Lower leg skin (tissue), 4 donors: ENCODE measurements around the gene DNAJC2. TPM values are rescaled to one million over a fixed set of nuclear protein-coding genes. Genes with fewer than 3 reads are reported as not detected.

Experiments used
- DNase-seq, 2 donors: peaks; one replicate each; pipeline ENCODE4 v3.0.0-alpha.2; 2019; ENCODE audit warnings: low spot score in 2 of 2
- H3K4me3 ChIP-seq: fragments of 200-600 bp; sonication (generic); 2 replicates; pipeline ENCODE4 v1.5.1; 2017; ENCODE audit warnings: mild to moderate bottlenecking, low read depth; ENCODE audit not compliant: poor library complexity, severe bottlenecking
- POLR2A ChIP-seq, 2 donors: fragments of 450-650 bp; IDR thresholded peaks; one replicate each; pipeline ENCODE4 v1.6.1; 2016 to 2017; ENCODE audit warnings: antibody characterized with exemption in 2 of 2, mild to moderate bottlenecking in 1 of 2, moderate library complexity in 1 of 2
- WGBS, 2 donors: methylation state at CpG; one replicate each; pipeline ENCODE4 v1.1.5; 2018; 5-methylcytosine and 5-hydroxymethylcytosine counted together
- intact Hi-C: fragments of 100-400 bp; cut with DNase I; formaldehyde crosslinking; loops from one replicate; pipeline ENCODE4 v1.15.0; 2023; ENCODE audit warnings: low total_unique reads
- total RNA-seq, 4 donors: library from RNA; depleted of rRNA; stranded (reverse); fragments of >200 nt; gene quantifications; one replicate each; pipeline ENCODE4 v1.1.0, GENCODE V29; 2016
- TF ChIP-seq, protein P1 (sequence below), 3 donors: fragments of 450-650 bp; IDR thresholded peaks; one replicate each; pipeline ENCODE4 v1.5.1; 2016; ENCODE audit warnings: antibody characterized with exemption in 3 of 3, mild to moderate bottlenecking in 3 of 3, moderate library complexity in 2 of 3

Gene DNAJC2
- total RNA-seq, 4 donors from 2014 or later = 8.7 to 17.9 (median 11.0) TPM

DNA sequence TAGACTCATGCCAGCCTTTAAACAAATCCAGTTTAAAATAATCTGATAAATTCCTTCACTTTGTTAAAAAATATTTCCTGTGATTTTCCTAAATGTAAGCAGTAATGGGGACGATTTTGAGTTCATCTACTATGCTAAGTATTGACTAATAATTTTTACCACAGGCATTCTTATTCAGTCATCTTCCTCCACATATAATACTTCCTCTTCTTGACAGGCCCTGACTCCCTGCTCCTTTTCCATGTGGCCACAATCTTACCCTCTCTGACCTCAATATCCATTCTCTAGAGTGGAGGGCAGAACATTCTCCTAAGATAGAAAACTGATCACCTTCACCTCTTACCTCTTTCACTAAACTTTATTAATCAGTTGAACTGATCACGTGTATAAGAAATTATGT lies 7.8 kb downstream of the DNAJC2 start:
- TF ChIP-seq, protein P1, sequence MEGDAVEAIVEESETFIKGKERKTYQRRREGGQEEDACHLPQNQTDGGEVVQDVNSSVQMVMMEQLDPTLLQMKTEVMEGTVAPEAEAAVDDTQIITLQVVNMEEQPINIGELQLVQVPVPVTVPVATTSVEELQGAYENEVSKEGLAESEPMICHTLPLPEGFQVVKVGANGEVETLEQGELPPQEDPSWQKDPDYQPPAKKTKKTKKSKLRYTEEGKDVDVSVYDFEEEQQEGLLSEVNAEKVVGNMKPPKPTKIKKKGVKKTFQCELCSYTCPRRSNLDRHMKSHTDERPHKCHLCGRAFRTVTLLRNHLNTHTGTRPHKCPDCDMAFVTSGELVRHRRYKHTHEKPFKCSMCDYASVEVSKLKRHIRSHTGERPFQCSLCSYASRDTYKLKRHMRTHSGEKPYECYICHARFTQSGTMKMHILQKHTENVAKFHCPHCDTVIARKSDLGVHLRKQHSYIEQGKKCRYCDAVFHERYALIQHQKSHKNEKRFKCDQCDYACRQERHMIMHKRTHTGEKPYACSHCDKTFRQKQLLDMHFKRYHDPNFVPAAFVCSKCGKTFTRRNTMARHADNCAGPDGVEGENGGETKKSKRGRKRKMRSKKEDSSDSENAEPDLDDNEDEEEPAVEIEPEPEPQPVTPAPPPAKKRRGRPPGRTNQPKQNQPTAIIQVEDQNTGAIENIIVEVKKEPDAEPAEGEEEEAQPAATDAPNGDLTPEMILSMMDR (IDR thresholded peaks at IDR 0.05) = no peak
- TF ChIP-seq POLR2A (IDR thresholded peaks at IDR 0.05) = no peak
- intact Hi-C loops = no loop called here
- no peak overlapping the region for H3K4me3 ChIP-seq
- WGBS, 2 donors = 88 to 94% methylated on average over 2 of the region's 2 CpGs
- no peak for DNase-seq

DNA sequence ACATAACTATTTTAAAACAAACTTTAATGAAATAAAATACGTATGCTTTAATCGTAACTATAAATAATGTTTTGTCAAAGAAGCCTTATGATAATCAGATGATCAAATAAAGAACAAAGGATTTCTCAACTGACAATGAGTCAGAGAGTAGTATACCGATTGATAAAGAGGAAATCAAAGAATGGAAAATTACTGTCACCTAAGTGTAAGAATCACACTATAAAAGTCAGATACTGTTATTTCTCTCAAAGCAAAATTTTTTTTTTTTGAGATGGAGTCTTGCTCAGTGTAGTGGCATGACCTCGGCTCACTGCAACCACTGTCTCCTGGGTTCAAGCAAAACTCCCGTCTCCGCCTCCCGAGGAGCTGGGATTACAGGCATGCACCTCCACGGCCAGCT lies 18.8 kb downstream of the DNAJC2 start:
- 83 to 87% methylated on average over 8 of the region's 8 CpGs for WGBS, 2 donors
- TF ChIP-seq, protein P1 (IDR thresholded peaks at IDR 0.05) = no peak
- no peak for TF ChIP-seq POLR2A (IDR thresholded peaks at IDR 0.05)

DNA sequence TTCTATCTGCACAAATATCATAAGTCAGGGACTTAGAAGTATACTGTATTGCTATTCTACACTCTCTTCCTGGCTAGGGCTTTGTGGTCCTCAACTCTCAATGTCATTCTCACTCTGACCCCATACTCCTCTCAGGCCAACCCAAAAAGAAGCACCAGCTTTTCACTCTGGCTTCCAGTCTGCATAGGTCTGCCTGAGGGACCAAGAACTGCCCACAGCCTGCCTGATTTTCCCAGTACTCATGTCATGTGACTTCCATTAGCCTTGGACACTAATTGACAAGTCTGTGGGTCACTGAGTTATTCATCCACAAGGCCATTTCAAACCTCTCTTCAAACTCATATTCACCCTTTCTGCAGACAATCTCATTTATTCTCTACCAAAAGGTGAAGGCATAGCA lies 27.6 kb downstream of the DNAJC2 start:
- no peak overlapping the region for H3K4me3 ChIP-seq
- DNase-seq = no peak
- intact Hi-C loops = no loop called here
- TF ChIP-seq, protein P1 (IDR thresholded peaks at IDR 0.05) = no peak
- TF ChIP-seq POLR2A (IDR thresholded peaks at IDR 0.05) = no peak

More for the DNA sequence above, 18.8 kb downstream of the DNAJC2 start:
- intact Hi-C loops = no loop called here
- no peak overlapping the region for H3K4me3 ChIP-seq
- DNase-seq = no peak

DNA sequence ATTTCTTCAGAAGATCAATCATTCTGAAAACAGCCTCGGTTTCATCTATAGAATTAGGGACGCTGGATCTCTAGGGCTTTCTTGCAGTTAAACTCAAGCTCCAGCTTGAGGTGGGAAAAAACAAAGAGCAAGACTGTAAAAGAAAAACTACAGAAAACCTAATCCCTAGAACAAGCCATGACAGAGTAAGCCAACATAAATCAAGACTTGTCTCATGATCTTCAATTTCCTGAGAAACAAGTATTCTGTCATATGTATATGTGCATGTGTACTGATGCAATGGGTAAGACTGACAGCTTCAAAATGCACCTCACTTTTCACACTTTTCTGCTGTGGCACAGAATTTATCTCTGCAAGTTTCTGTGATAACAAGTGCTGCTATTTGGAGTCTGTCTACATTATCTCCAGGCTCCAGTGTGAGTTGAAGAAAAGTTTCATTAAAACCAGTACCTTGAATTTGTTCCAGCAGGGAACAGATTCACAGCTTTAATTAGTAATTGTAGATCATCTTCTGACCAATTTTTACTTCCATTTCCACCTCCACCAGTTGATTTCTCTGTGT lies 28.1 kb downstream of the DNAJC2 start:
- no peak for DNase-seq
- intact Hi-C loops = no loop called here
- no peak overlapping the region for H3K4me3 ChIP-seq
- 85 to 87% methylated on average over 2 of the region's 2 CpGs for WGBS, 2 donors
- no peak for TF ChIP-seq POLR2A (IDR thresholded peaks at IDR 0.05)
- TF ChIP-seq, protein P1 (IDR thresholded peaks at IDR 0.05) = no peak

DNA sequence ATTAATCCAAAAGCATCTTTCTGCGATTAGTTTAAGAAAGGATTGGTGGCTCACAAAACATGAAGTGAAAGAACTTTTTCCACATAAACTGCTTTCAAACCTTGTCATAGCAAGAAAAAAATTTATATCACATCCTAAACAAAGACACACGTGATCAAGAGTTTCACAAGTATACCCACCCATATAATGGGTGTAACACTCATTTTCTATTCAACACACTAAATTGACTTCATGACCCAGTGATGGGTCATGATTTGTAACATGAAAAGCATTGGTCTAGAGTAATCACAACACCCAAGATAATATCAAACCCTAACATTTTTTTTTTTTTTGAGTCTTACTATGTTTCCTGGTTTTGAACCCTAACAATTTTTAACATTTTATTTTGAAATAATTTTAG lies 29.7 kb downstream of the DNAJC2 start:
- H3K4me3 ChIP-seq = no peak overlapping the region
- TF ChIP-seq POLR2A (IDR thresholded peaks at IDR 0.05) = no peak
- TF ChIP-seq, protein P1 (IDR thresholded peaks at IDR 0.05) = no peak
- intact Hi-C loops = no loop called here
- WGBS, 2 donors = 76 to 81% methylated on average over 2 of the region's 2 CpGs
- no peak for DNase-seq
